Duodenal mucosa (tissue), 2 donors: ENCODE results near the gene CAPZB.

Source experiments
- H3K27ac ChIP-seq: one replicate; pipeline ENCODE4 v1.7.0; 2013; ENCODE audit warnings: low read depth, low read length
- H3K27me3 ChIP-seq, 2 donors: one replicate each; pipeline ENCODE4 v1.7.0; 2013; ENCODE audit warnings: low read length in 2 of 2, control low read depth in 1 of 2; ENCODE audit not compliant: insufficient read depth in 2 of 2, control insufficient read depth in 1 of 2
- H3K36me3 ChIP-seq, 2 donors: one replicate each; pipeline ENCODE4 v1.7.0; 2013; ENCODE audit warnings: low read length in 2 of 2, control low read depth in 1 of 2; ENCODE audit not compliant: insufficient read depth in 2 of 2, control insufficient read depth in 1 of 2
- H3K4me1 ChIP-seq, 2 donors: one replicate each; pipeline ENCODE4 v1.7.0; 2013; ENCODE audit warnings: low read length in 2 of 2, control low read depth in 1 of 2; ENCODE audit not compliant: insufficient read depth in 2 of 2, control insufficient read depth in 1 of 2
- H3K4me3 ChIP-seq, 2 donors: one replicate each; pipeline ENCODE4 v1.7.0; 2013; ENCODE audit warnings: low read length in 2 of 2, low read depth in 1 of 2
- H3K9ac ChIP-seq, 2 donors: one replicate each; pipeline ENCODE4 v1.7.0; 2013; ENCODE audit warnings: low read length in 2 of 2, low read depth in 1 of 2
- H3K9me3 ChIP-seq, 2 donors: one replicate each; pipeline ENCODE4 v1.7.0; 2013; ENCODE audit warnings: low read length in 2 of 2, control low read depth in 1 of 2; ENCODE audit not compliant: control insufficient read depth in 1 of 2

Gene CAPZB

DNA sequence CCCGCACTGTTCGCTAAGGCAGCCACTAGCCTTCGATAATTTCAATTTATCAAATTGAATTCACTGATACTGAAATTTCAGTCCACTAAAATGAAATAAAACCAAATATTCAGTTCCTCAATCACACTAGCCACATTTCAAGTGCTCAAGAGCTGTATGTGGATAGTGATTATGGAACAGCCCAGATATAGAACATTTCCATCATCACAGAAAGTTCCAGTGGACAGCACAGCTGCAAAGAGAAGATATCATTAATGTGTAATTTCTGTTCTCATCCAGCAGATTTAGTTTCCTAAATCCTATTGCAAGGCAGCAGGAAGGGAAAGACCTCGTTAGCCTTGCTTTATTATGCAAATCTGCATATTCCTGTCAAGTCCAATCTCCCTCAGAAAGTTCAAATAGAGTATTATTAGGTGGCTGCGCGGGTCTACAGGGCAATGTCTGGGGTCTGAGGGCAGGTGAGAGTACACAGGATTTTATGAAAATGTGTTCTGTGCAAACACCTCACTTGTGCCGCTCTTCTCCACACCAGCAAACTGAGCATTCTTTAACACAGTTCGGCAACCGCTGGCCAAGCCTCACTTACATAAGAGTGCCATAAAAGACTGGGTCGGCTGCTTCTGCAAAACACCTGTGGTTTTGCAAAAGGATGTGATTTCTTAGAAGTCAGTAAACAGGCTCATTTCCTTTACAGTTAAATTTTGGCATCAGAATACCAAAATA, 22.4 kb downstream of the CAPZB start:
- no peaks in the 10 kb centered on the region for H3K9me3 ChIP-seq
- peaks cover 71 to 76% of the 10 kb centered on the region in 2 donors for H3K4me1 ChIP-seq
- peak overlapping the region in 1 of 2 donors; percentile 13 for H3K9ac ChIP-seq
- peak overlapping the region; percentile 55 for H3K27ac ChIP-seq
- peaks cover 2 to 7% of the 10 kb centered on the region in 2 donors for H3K36me3 ChIP-seq
- H3K27me3 ChIP-seq = no peaks in the 10 kb centered on the region
- peak overlapping the region in 1 of 2 donors; percentile 34 for H3K4me3 ChIP-seq

DNA sequence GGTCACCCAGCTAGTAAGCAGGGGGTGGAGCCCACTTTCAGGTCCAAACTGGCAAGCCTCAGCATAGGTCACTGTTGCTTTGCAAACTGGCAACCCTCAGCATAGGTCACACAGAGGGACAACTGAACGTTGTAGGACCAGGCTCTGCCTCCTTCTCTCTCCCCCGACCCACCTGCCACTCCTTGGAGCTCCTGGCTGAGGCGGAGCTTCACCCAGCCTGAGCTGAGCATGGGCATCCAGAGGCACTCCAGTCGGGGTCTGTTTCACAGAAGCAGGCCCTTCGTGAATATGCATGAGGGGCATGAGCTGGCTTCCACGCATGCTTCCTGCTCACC, 24.2 kb downstream of the CAPZB start:
- no peaks in the 10 kb centered on the region for H3K9me3 ChIP-seq
- H3K27ac ChIP-seq = no peak overlapping the region
- peaks cover 71 to 75% of the 10 kb centered on the region in 2 donors for H3K4me1 ChIP-seq
- H3K9ac ChIP-seq = no peak overlapping the region
- no peak overlapping the region for H3K4me3 ChIP-seq
- H3K36me3 ChIP-seq = peaks cover 2 to 7% of the 10 kb centered on the region in 2 donors
- no peaks in the 10 kb centered on the region for H3K27me3 ChIP-seq

DNA sequence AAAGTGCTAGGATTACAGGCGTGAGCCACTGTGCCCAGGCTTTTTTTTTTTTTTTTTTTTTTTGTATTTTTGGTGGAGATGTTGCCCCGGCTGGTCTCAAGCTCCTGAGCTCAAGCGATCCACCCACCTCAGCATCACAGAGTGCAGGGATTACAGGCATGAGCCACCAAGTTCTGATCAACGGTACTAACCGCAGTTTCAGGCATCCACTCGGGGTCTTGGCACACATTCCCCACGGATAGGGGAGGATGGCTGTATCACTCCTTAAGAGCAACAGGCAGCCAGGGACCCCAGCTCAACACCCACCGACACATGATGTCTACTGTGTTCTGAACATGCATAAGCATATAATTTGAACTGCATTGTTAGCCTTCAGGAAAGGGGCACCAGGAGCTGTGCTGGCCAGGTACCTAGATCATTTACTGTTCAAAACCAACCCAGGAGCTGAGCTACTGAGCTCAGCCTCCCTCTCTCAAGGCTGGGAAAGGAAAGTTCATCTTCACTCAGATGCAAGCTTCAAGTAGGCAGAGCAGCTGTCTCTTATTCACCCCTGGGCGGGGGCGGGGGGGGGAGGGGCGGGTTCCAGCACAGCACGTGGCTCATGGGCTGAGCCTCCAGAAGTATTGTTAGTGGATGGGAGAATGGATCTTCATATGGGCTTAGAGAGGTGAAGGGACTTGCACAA, 24.7 kb downstream of the CAPZB start:
- Histone ChIP-seq H3K36me3 (peaks cover 0 to 7% of the 10 kb centered on the region in 2 donors), H3K9ac (no peak overlapping the region), H3K4me1 (peaks cover 66 to 72% of the 10 kb centered on the region in 2 donors), H3K27ac (no peak overlapping the region), H3K9me3 (no peaks in the 10 kb centered on the region), H3K4me3 (no peak overlapping the region), H3K27me3 (no peaks in the 10 kb centered on the region)

DNA sequence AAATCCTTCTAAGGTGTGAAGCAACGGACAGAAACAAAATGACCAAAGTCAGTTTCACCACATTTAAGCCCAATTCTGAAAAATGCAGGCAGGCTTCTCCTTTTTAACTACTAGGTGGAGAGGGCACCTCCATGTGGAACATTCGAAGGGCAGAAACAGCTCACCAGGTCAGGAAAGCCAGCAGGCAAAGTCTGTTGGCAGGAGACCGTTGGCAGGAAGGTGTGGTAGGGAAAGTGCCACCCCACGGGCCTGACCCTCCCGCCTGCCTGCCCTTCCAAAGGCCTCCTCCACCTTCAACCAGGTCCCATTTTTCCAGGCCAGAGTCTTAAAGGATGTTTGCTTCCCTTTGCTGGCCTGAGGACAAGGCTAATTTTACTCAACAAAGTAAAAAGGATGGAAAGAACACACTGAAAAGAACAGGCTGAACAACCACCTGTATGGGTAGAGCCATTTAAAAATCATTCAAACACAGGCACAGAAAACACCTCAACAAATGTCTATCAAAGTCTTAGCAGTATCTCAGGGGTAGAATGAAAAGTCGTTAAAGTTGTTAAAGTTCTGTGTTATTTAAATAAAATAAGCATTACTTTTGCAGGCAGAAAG, 26.4 kb downstream of the CAPZB start:
- H3K27ac ChIP-seq = no peak overlapping the region
- H3K9me3 ChIP-seq = no peaks in the 10 kb centered on the region
- no peak overlapping the region for H3K4me3 ChIP-seq
- H3K9ac ChIP-seq = peak overlapping the region; percentile 0 to 49
- H3K27me3 ChIP-seq = no peaks in the 10 kb centered on the region
- H3K36me3 ChIP-seq = peaks cover 0 to 7% of the 10 kb centered on the region in 2 donors
- H3K4me1 ChIP-seq = peaks cover 77 to 78% of the 10 kb centered on the region in 2 donors

DNA sequence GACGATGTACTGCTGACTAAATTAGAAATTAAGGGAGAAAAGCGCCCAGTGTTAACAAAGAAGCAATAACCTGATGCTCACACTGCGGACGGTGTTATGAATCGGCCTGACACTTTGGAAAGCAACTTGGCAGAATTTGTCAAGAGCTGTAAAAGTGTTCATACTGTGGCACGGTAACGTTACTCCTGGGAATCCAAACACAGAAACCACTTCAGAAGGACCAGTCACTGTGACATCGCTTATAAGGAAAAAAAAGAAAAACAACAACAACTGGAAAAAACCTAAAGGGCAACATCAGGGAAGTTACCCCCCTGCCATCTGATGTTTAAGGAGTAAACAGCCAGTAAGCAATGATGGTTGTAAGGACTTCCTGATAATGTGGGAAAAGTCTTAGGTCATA, 27.7 kb downstream of the CAPZB start:
- Histone ChIP-seq H3K27ac (peak overlapping the region; percentile 17), H3K9me3 (no peaks in the 10 kb centered on the region), H3K36me3 (peaks cover 0 to 7% of the 10 kb centered on the region in 2 donors), H3K27me3 (no peaks in the 10 kb centered on the region), H3K4me3 (no peak overlapping the region), H3K9ac (no peak overlapping the region), H3K4me1 (peaks cover 73 to 75% of the 10 kb centered on the region in 2 donors)

DNA sequence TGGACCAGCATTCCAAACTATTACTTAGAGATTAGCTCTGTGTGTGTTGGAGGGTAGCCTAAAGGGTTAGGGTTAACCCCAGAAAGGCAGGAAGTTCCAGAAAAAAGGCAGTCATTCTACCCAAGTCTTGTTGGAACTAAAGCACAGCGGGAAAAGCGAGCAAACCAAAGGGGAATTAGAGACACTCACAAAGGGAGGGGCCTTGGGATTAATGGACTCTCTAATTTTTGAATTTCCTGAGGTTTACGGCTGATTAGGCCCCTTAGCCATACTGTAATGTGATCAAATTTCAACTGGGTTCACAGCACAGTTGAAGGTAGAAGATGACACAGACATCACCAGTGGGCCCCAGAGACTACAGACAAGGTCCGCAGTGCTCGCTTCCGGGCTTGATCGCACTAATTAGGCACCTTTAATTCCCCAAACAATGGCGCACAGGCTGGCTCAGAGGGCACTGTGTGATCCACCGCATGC, 28.3 kb downstream of the CAPZB start:
- H3K27ac ChIP-seq = peak overlapping the region; percentile 17
- peaks cover 76 to 77% of the 10 kb centered on the region in 2 donors for H3K4me1 ChIP-seq
- no peaks in the 10 kb centered on the region for H3K9me3 ChIP-seq
- H3K4me3 ChIP-seq = no peak overlapping the region
- H3K36me3 ChIP-seq = peaks cover 0 to 7% of the 10 kb centered on the region in 2 donors
- no peak overlapping the region for H3K9ac ChIP-seq
- no peaks in the 10 kb centered on the region for H3K27me3 ChIP-seq

DNA sequence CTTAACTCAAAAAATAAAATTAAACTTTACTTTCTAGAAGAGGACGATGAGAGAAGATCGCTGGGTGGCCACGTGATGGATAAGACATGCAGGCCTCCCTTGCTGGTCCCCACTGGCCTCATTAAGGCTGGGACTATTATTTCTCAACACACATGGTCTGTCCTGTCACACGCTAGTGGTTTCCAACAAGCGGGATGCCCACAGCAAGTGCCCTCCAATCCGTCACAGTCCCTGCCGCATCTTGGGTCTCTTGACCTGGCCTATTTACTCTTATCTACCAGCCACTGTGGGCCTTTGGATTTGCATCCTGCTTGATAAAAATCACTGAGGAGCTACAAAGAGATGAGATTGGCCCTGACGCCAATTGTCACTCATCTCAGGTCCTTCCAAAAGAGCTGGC, 30.0 kb downstream of the CAPZB start:
- H3K4me3 ChIP-seq = no peak overlapping the region
- H3K9ac ChIP-seq = no peak overlapping the region
- no peak overlapping the region for H3K27ac ChIP-seq
- H3K36me3 ChIP-seq = peaks cover 0 to 4% of the 10 kb centered on the region in 2 donors
- no peaks in the 10 kb centered on the region for H3K9me3 ChIP-seq
- H3K27me3 ChIP-seq = no peaks in the 10 kb centered on the region
- H3K4me1 ChIP-seq = peaks cover 82 to 83% of the 10 kb centered on the region in 2 donors

DNA sequence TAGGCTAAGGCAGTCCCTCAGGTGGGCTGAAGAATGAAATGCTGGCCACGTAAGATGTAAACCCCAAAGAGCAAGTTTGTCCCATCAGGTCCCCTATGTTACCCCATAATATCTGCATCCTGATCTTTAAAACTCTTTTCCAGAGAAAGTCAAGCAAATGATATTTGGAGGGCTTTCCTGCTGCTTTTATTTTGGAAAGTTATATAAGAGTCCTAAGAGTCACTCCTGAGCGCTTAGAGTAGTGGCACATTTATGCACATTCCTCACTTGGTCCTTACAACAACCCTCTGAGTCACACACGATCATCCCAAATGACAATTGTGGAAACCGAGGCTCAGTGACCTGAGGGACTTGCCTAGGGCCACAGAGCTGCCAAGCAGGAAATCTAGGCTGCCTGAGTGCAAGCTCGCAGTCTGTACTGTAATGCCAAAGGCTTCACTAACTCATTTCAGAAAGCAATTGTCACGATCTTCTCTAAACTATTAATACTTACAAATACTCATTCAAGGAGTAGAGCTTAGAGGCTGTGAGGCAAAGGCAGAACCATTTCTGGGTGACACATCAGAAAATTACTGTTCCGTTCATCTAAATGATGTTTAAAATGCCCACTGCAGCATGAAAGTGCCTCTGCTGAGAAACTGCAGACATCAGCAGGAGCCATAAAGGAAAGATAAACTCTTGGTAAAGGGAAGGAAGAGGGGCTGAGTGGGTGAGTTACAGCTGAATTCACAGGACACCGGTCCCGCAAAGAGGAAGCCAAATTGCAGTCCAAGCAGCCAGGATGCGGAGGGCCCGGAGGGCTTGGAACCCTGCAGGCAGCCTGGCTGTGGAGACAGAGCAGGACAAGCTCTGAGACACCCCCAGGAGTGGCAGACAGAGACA, 30.8 kb downstream of the CAPZB start:
- Histone ChIP-seq H3K9ac (peak overlapping the region in 1 of 2 donors; percentile 22), H3K9me3 (no peaks in the 10 kb centered on the region), H3K27ac (peak overlapping the region; percentile 67), H3K27me3 (no peaks in the 10 kb centered on the region), H3K4me1 (peaks cover 81 to 82% of the 10 kb centered on the region in 2 donors), H3K36me3 (peaks cover 0 to 1% of the 10 kb centered on the region in 2 donors), H3K4me3 (no peak overlapping the region)

DNA sequence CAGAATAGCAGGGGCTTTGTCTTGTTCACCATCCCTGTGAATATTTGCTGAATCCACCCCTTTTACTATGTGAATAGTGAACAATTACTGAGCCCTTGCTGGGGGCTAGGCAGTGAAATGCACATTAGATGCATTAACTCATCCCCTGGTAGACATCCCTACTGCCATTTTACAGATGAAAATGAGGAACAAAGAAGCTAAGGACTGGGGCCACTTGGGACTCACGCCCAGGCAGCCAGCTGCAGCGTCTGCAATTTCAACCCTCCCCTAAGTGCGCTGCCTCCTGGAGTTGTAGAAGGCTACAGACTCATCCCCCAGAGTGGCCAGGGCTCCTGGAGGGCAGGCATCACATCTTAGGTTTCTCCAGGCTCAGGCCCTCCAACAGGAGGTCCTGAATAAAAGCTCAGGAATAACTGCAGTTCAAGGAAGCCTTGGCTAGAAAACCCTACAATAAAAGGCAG, 31.6 kb downstream of the CAPZB start:
- no peak overlapping the region for H3K27ac ChIP-seq
- H3K9me3 ChIP-seq = no peaks in the 10 kb centered on the region
- peak overlapping the region in 1 of 2 donors; percentile 22 for H3K9ac ChIP-seq
- H3K4me3 ChIP-seq = no peak overlapping the region
- H3K4me1 ChIP-seq = peaks cover 81 to 83% of the 10 kb centered on the region in 2 donors
- no peaks in the 10 kb centered on the region for H3K27me3 ChIP-seq
- peaks cover 0 to 6% of the 10 kb centered on the region in 2 donors for H3K36me3 ChIP-seq
